Measurements from ENCODE around the gene SFN.
"Not testable (repeated sequence)": the region's sequence is repeated elsewhere in the genome, so short reads cannot be mapped to it uniquely, and the experiment has no call there.

SFN gene

DNA sequence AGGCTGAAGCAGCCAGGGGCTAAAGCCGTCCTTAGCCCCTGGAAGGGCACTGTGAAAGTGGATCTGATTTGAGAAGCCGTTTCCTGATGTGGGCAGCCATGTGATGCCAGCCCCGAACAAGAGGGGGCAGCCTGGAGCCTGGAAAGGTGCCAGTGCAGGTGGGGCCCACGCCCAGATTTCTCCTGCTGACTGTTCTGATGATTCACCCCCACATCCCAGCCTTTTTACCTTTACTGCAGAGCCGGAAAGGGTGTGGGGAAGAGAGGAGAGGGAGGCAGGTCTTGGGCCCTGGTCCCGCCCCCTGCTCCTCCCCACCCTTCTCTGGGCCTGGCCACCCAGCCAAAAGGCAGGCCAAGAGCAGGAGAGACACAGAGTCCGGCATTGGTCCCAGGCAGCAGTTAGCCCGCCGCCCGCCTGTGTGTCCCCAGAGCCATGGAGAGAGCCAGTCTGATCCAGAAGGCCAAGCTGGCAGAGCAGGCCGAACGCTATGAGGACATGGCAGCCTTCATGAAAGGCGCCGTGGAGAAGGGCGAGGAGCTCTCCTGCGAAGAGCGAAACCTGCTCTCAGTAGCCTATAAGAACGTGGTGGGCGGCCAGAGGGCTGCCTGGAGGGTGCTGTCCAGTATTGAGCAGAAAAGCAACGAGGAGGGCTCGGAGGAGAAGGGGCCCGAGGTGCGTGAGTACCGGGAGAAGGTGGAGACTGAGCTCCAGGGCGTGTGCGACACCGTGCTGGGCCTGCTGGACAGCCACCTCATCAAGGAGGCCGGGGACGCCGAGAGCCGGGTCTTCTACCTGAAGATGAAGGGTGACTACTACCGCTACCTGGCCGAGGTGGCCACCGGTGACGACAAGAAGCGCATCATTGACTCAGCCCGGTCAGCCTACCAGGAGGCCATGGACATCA lies at the start of gene SFN:
Gene SFN, plus strand, starts transcription at position 369 of the 904 bp plus-strand sequence. Its CDS starts 64 bp downstream, at position 433.
- no peak for DNase-seq

DNA sequence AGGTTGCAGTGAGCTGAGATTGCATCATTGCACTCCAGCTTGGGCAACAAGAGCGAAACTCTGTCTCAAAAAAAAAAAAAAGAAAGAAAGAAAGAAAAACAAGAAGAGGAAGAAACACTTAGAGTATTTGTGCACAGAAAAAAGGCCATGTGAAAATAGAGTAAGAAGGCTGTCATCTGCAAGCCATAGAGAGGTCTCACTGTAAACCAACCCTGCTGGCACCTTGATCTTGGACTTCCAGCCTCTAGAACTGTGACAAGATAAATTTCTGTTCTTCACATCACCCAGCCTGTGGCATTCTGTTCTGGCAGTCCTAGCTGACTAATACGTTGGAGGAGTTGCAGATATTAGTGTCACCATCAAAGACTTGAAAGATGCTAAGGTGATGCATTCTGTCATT lies 48.6 kb upstream of the SFN start:
- DNase-seq, result no peak

DNA sequence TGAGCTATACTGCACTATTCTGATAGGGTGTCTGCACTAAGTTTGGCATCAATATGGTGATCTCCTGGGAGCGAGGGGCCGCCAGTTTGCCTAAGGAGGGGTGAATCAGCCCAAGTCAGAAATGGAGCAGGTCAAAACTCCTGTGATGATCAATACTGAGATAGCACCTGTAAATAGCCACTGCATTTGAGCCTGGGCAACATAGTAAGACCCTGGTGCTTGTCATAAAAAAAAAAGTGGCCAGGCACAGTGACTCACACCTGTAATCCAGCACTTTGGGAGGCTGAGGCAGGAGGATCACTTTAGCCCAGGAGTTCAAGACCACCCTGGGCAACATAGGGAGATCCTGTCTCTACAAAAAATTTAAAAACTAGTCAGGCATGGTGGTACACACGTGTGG lies 48.1 kb upstream of the SFN start:
- DNase-seq, result no peak

DNA sequence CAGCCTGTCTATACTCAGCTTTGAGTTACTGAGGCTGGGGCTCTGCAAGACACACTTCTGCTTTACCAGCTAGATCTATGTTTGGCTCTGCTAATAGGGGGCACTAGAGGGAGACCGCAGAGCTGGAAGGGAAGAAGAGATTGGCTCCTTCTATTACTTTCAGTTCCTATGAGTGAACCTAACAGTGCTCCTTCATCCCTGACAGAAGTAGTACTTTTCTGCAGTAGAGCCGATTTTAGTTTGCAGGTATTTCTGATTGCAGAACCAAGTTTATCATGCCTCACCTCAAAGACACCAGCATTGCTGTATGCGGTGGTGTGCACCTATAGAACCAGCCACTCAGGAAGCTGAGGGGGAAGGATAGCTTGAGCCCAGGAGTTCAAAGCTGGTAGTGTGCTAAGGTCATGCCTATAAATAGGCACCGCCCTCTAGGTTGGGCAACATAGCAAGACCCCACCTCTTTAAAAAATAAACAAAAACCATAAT lies 42.1 kb upstream of the SFN start:
- DNase-seq, result peak; percentile 75

DNA sequence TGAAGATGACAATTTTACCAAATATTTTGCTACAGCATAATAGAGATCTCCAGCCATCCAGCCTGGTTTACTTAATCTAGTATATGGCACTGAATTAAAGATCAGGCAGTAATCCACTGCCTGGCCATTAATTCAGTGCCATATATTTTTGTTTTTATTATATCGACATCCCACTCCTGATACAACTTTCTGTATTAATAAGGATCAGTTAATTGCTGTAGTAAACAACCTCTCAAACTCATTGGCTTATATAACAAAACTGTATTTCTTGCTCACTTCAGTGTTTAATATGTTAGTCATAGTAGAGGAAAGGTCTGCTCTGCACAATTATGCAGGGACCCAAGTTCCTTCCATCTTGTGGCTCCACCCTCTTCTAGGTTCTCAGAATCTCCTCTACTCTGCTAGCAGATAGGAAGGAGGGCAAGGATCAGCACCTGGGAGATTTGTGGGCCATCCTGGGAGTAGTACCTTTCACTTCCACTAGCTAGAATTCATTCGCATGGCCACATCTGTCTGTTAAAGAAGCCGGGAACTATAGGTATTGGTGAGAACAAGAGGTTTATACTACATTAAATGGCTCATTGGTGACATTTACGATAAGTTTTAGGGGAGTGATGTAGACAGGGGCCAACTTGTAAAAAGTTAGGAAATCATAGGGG lies 40.1 kb upstream of the SFN start:
- no peak for DNase-seq

DNA sequence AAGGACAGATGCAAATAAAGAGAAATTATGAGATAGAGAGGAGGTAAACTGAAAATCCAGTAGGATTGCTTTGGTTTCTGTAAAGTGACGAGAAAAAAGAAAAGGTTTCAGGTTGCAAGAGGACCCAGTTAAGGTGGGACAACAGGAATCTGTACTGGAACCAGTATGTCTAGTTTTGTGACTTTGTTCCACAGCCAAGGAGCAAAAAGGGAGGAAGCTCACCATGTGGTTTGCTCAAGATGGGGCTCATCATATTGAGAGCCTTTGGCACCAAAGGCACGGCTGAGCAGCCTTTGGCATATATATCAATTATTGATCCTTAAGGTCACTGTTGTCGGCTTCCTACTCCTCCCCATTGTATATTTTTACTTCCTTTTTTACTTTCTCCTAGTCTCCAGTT lies 38.2 kb upstream of the SFN start:
- DNase-seq, result no peak

DNA sequence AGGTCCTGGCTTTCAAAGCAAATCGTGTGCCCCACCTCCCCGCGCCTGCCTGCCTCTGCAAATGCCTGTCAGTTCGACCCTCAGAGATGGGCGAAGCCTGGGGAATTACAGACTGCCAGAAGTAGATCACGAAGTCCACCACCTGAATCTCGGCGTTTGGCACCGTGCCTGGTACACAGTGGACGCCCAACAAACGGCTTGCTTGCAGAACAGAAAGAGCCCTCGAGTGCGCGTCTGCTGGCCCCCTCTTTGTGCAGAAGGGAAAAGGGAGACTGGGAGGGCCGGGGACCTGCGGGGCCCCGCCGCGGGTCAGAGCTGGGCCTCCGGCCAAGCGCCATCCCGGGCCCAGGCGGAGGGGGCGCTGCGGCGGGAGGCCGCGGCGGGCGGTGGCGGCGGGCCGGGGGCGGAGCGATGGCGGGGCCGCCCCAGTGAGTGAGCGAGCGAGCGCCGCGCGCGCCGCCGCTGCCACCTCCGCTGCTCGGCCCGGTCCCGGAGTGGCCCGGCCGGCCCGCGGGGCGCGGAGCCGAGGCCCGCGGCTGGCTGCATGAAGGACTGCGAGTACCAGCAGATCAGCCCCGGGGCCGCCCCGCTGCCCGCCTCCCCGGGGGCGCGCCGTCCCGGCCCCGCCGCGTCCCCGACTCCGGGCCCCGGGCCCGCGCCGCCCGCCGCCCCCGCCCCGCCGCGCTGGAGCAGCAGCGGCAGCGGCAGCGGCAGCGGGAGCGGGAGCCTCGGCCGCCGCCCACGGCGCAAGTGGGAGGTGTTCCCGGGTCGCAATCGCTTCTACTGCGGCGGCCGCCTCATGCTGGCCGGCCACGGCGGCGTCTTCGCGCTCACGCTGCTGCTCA lies 36.5 kb upstream of the SFN start, which contains the start of gene ZDHHC18:
Gene ZDHHC18, plus strand, starts transcription at position 428 of the 845 bp plus-strand sequence. Its CDS starts 117 bp downstream, at position 545.
- DNase-seq, result no peak

DNA sequence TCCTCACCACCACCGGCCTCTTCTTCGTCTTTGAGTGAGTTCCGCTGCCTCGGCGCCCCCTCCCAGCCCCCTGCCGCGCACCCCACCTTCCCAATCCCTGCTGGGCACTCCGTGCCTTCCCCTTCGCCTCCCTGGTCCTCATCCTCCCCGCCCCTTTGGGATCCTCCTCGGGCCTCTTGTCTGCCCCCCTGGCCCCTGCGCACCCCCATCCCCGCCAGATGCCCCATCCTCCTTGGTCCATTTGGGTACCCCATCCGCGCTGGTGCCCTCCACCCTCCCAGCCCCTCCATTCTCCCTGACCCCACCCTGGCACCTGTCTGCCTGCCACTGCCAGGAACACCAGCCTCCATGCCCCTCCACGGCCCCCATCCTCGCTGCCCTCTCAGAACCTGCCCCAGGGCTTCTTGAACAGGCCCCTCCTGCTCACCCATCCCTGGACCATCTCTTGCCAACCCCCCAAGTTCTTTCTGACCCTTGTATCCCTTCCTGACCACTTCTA lies 35.8 kb upstream of the SFN start:
- no peak for DNase-seq

DNA sequence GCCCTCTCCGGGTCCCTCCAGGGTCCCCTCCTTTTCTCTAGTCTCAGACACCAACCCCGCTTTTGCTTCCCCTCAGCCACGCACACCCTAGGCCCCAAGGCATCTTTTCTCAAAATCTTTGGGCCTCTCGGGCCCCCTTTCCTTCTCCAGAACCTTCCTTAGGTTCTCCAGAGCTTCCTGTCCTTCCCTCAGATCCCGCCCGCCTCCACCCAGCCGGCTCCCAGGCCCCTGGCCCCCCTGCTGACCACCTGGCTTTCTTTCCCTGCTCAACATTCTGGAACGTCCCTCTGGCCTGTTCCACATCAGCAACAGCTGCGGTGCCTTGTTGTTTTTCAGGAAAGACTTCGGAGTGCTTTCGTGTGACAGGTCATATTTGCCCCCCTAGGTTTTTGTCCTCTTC lies 35.3 kb upstream of the SFN start:
- no peak for DNase-seq

DNA sequence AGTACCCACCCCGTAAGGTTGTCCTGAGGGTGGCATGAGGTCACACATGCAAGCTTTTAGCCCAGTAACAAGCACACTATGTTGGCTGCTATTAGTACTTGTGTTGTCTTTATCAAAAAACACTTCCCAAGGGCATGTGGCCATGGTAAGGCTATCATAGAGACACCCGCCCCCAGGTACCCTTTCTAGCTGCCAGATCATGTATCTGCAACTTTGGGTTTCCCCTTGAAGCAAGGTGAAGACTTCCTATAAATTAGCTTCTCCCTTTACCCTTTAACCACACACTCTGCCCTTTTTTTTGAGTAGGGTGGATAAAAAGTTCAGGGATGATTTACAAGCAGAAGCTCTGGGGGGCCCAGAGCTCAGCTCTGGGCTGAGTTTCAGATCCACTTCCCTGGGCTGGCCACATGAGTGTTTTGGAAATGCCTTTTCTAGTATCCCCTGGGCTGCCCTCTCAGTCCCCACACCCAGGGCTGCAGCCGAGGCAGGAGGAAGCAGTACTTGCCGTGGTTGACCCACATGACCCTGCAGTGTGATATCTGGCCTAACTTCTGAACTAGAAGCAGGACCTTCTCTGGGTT lies 34.4 kb upstream of the SFN start:
- no peak for DNase-seq

DNA sequence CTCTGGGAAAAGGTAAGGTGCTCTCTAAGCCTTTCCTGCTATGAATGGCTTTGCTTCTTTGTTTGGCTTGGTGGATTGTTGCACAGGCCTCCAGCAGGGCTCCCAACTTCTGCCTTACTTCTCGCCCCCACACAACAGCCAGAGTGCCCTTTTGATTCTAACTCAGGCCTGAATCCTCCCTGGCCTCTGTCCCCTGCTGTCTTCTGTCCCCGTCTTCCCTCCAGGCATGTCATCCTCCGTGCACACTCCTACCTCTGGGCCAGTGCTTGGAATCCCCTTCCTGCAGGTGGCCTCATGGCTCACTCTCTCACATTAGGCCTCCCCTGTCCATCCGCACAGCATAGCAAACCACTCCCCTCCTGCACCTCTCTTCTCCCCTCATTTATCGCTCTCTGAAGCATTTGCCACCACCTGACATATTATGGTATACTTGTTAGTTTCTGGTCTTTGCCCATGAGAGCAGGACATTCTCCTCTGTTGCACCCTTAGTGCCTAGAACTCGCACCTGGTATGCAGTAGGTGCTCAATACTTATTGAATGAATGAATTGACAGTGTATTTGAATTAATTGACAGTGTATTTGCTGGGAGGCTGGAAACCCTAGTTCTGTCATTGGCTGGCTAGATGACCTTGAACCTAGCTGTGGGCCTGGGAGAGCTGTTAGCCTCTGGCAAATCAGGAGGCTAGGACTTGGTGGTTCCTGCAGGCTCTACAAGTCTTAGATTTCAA lies 33.6 kb upstream of the SFN start:
- DNase-seq, result no peak

DNA sequence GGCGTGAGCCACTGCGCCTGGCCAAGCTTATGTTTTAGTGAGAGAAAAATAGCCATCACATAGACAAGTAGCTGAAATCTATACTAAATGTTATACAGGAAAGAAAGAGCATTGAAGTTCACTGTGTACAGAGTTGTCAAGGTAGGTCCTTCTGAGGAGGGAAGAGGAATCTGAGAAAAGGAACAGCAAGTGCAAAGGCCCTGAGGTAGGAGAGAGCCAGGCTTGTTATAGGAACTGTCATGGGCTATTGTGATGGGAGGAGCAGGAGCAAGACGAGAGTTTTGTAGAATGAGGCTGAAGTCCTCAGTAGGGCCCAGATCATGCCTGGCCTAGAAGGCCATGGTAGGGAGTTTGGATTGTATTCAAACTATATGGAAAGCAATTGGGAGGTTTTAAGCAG lies 31.9 kb upstream of the SFN start:
- DNase-seq, result no peak

DNA sequence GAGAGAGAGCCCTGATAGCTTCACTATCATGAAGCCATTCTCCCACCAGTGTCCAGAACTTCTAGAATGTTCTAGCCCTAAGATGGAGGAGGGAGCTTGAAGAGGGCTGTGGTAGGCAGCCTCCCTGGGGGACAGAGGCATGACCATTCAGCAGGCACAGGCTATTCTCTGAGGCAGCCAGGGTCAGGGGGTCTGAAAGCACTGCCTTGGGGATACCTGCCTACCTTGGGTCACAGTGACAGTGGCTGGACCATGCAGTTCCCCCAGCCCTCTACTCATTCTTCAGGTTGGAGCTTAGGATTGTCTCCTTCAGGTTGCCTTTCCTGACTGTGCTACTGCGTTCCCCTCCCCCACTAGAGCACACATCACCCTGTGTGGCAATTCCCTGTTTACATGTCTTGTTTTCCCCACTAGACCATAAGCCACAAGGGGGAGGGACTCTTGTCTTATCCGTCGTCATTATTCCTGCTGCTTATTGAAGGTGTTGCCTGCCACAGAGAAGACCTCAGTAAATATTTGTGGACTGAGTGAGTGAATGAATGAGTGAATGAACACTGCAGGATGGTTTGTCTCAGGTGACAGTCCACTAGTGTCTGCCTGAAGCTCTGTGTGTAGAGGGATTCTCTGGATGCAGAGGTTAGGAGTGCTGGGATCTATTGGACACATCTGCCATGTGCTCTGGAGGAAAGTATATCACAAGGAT lies 31.3 kb upstream of the SFN start:
- DNase-seq, result no peak

DNA sequence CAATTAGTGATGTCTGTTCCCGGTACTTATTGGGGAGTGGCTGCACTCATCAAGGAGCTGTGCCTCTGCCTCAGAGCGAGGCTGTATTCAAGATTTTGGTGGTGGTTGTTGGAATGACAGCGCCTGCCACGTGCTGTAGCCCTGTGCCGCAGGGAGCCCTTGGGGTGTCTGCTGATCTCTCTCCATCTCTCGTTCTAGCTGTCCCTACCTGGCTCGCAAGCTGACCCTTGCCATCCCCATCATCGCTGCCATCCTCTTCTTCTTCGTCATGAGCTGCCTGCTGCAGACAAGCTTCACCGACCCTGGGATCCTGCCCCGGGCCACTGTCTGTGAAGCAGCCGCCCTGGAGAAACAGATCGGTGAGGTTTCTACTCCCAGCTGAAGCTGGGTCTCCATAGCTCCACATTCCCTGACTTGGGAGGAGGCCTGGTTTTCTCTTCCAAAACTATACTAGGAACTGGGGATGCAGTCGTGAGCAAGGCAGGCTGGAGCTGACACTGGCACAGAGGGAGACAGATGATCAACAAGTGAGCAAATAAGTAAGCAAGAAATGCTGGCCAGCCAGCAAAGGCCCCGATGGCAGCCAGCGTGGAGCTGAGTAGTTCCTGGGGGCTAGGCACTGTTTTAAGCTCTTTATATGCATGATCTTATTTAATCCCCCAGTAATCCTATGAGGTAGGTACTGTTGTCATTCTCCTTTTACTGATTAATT lies 30.5 kb upstream of the SFN start:
- no peak for DNase-seq

DNA sequence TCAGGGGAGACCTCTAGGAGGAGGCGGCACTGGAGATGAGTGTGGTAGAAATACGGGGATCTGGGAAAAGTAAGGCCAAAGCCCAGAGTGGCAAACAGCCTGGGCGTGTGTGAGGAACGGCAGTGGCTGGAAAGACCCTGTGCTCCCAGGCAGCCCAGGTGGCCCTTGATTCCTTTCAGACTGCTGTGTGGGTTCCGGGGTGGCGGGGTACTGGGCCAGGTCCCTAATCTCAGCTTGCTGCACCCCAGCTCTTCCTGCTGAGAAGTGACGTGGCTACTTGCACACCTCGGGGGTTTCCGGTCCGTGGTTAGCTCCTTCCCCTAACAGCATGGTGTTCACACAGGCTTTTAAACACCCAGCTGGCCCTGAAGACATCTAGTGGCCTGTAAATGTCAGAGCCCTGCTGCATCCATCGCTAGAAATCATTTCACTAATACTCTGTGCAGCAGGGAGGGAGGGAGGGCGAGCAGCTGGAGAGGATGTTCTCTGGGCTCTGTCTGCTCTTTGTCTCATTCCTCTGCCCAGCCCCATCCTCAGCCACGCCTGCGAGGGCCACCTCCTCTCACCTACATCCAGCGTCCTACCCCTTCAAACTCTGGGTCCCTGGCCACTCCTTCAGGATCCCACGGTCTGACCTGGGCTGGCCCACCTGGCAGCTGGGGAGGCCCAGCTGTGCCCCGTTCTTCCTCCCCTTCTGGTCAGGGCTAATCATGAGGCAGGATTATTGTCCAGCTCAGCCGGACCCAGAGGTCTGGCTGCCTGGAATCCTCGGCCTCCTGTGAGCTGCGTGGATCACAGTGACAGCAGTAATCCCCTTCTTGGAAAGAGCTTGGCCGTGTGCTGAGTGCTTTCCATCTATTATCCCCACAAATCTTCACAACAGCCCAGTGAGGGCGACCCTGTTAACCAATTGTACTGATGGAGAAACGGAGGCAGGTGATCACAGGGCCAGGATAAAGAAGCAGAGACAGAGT lies 29.2 kb upstream of the SFN start:
- no peak for DNase-seq

DNA sequence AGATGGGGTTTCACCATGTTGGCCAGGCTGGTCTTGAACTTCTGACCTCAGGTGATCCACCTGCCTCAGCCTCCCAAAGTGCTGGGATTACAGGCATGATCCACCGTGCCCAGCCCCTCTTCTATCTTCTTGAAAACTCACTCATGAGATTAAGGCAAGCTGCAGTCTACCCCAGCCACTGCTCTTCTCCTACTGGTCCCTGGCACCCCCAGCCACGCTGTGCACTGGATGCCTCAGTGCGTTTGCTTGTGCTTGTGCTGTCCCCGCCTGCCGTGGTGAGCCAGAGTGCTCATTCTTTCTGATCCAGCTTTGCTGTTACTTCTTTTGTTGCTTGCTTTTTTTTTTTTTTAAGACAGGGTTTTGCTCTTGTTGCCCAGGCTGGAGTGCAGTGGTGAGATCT lies 25.3 kb upstream of the SFN start:
- not testable (repeated sequence) for DNase-seq

DNA sequence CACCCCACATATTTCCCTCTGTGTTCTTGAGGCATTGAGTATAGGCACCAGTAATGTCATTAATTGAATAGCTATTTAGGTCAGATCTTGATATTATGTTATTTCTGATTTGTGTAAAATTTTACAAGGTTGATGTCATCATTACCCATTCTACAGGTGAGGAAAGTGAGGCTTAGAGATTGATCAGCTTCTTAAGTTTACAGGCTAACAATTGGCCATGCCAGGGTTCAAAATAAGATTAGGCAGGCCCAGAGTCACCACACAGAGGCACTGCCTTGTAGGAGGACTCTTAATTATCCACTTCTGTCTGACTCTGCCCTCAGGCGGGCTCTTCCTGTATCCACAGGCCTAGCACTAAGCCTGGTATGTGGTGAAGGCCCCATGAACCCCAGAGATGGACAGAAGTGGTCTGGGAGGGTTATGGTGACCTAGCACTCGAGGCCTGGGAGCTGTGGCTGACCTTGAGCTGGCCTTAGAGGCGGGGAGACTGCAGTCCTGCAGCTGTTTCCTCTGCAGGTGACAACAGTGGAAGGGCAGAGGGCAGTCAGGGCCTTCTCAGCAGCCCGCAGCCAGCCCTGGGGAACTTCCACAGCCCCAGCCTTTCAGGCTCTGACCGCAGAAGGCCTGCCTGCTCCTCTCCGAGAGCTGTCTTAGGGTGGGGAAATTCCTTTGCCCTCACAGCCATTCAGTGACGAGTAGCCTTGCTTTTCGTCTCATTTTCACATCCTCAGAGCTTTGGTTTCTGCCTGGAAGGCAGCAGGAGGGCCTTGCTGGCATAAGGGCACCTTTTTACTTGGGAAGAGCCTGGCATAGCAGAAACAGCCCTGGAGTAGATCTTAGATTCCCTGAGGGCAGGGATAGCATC lies 24.2 kb upstream of the SFN start:
- DNase-seq, result no peak

DNA sequence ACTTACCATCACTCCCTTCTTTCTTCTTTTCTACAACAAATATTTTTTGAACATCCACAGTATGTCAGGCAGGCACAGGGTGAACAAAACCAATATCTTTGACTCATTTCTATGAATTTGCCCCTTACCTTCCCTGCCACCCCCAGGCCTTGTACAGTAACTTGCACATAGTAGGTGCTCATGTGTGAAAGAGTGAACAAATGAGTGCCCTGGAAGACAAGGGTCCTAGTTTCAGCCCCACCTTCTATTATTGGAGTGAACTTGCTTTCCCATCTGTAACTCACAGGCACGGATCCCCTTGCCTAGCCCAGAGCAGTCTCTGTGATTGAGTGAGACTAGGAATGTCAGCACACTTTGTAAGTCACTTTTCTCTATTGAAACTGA lies 23.6 kb upstream of the SFN start:
- no peak for DNase-seq

Data from SIG-M5 (cell line).